CD14-positive monocyte (primary cell): Measurements from ENCODE around the gene TMCO4. TPM values are rescaled to one million over a fixed set of nuclear protein-coding genes. Genes with fewer than 3 reads are reported as not detected.

Source experiments
- DNase-seq, 3 donors: peaks; one replicate each; pipeline ENCODE4 v3.0.0-alpha.2; 2011 to 2022
- H2AFZ ChIP-seq: 2 replicates; pipeline ENCODE4 v1.6.0; 2012; ENCODE audit warnings: mild to moderate bottlenecking, low read depth, low read length, inconsistent platforms; ENCODE audit not compliant: insufficient read depth, poor library complexity, severe bottlenecking
- H3K27ac ChIP-seq, 2 donors: 1 replicate in 1 of 2; 2 replicates in 1 of 2; pipeline ENCODE4 v1.5.1; 2012 to 2013; ENCODE audit warnings: low read length in 2 of 2, control low read depth in 1 of 2, inconsistent platforms in 1 of 2, low read depth in 1 of 2, mild to moderate bottlenecking in 1 of 2
- H3K27me3 ChIP-seq, 2 donors: one replicate each; pipeline versions ENCODE4 v1.6.0 to v1.6.1; 2011 to 2013; ENCODE audit warnings: low read length in 2 of 2; ENCODE audit not compliant: control insufficient read depth in 2 of 2, insufficient read depth in 2 of 2
- H3K36me3 ChIP-seq, 2 donors: replicated peaks in 1 of 2; 1 replicate in 1 of 2; 2 replicates in 1 of 2; pipeline versions ENCODE4 v1.5.1 to v1.6.1; 2012 to 2013; ENCODE audit warnings: low read length in 2 of 2, control low read depth in 1 of 2, inconsistent platforms in 1 of 2, mild to moderate bottlenecking in 1 of 2; ENCODE audit not compliant: insufficient read depth in 2 of 2, control insufficient read depth in 1 of 2
- H3K4me1 ChIP-seq, 2 donors: 1 replicate in 1 of 2; 2 replicates in 1 of 2; pipeline versions ENCODE4 v1.5.1 to v1.6.1; 2012 to 2013; ENCODE audit warnings: low read length in 2 of 2, control low read depth in 1 of 2, inconsistent platforms in 1 of 2, mild to moderate bottlenecking in 1 of 2, moderate library complexity in 1 of 2; ENCODE audit not compliant: insufficient read depth in 2 of 2, control insufficient read depth in 1 of 2
- H3K4me2 ChIP-seq: replicated peaks from 2 replicates; pipeline ENCODE3; 2012; ENCODE audit warnings: low read length, moderate library complexity, mild to moderate bottlenecking; ENCODE audit not compliant: poor library complexity, severe bottlenecking; ENCODE audit errors: extremely low read depth
- H3K4me3 ChIP-seq, 3 experiments: fragments of 200-600 bp in 1 of 3; sonication (generic) in 1 of 3; replicated peaks in 1 of 3; 1 replicate in 2 of 3; 2 replicates in 1 of 3; pipeline ENCODE4 v1.5.1; 2011 to 2013; ENCODE audit warnings: low read length in 3 of 3, mild to moderate bottlenecking in 3 of 3, control low read depth in 2 of 3, low read depth in 2 of 3, inconsistent platforms in 1 of 3, moderate library complexity in 1 of 3
- H3K79me2 ChIP-seq: 2 replicates; pipeline ENCODE4 v1.6.0; 2012; ENCODE audit warnings: mild to moderate bottlenecking, control low read depth, inconsistent platforms, low read length, moderate library complexity; ENCODE audit not compliant: insufficient read depth
- H3K9ac ChIP-seq: 2 replicates; pipeline ENCODE4 v1.6.0; 2017; ENCODE audit warnings: low read length, mild to moderate bottlenecking; ENCODE audit not compliant: insufficient read depth, poor library complexity, severe bottlenecking
- H3K9me3 ChIP-seq, 2 donors: replicated peaks in 1 of 2; 1 replicate in 1 of 2; 2 replicates in 1 of 2; pipeline versions ENCODE4 v1.5.1 to v1.6.1; 2012 to 2013; ENCODE audit warnings: low read length in 2 of 2, control low read depth in 1 of 2; ENCODE audit not compliant: control insufficient read depth in 1 of 2, insufficient read depth in 1 of 2
- H4K20me1 ChIP-seq: 2 replicates; pipeline ENCODE4 v1.6.0; 2012; ENCODE audit warnings: mild to moderate bottlenecking, low read length, control low read depth, moderate library complexity; ENCODE audit not compliant: insufficient read depth
- H3K27ac Mint-ChIP-seq, 7 donors: one replicate each; pipeline ENCODE4 v1.8.0; 2020; ENCODE audit warnings: mild to moderate bottlenecking in 7 of 7, mixed read lengths in 7 of 7, moderate library complexity in 6 of 7, inconsistent platforms in 2 of 7
- H3K27me3 Mint-ChIP-seq, 3 donors: one replicate each; pipeline ENCODE4 v1.8.0; 2021 to 2022; ENCODE audit warnings: low read depth in 3 of 3, mild to moderate bottlenecking in 3 of 3, mixed read lengths in 3 of 3, moderate library complexity in 3 of 3, inconsistent platforms in 1 of 3
- H3K36me3 Mint-ChIP-seq, 2 donors: one replicate each; pipeline ENCODE4 v1.8.0; 2020; ENCODE audit warnings: mixed read lengths in 2 of 2, inconsistent platforms in 1 of 2, mild to moderate bottlenecking in 1 of 2
- H3K4me1 Mint-ChIP-seq: one replicate; pipeline ENCODE4 v1.8.0; 2020; ENCODE audit warnings: mild to moderate bottlenecking, mixed read lengths
- H3K4me3 Mint-ChIP-seq, 2 donors: one replicate each; pipeline ENCODE4 v1.8.0; 2020; ENCODE audit warnings: mild to moderate bottlenecking in 2 of 2, mixed read lengths in 2 of 2, moderate library complexity in 1 of 2
- H3K9me3 Mint-ChIP-seq, 7 donors: one replicate each; pipeline ENCODE4 v1.8.0; 2020 to 2022; ENCODE audit warnings: mixed read lengths in 7 of 7, mild to moderate bottlenecking in 6 of 7, moderate library complexity in 6 of 7, inconsistent platforms in 2 of 7
- CTCF ChIP-seq: fragments of 200-600 bp; IDR thresholded peaks from one replicate; pipeline ENCODE4 v1.8.0; 2022; ENCODE audit warnings: antibody characterized with exemption, mild to moderate bottlenecking
- WGBS: methylation state at CpG from one replicate; pipeline ENCODE4 v1.1.5; 2013; ENCODE audit warnings: missing lambda C conversion rate; ENCODE audit not compliant: insufficient coverage; 5-methylcytosine and 5-hydroxymethylcytosine counted together
- intact Hi-C, 2 donors: fragments of 100-400 bp; cut with micrococcal nuclease; formaldehyde crosslinking; loops; one replicate each; pipeline versions ENCODE4 v1.15.0 to v1.15.1; 2023
- polyA plus RNA-seq, 3 donors: library from polyadenylated mRNA; depleted of rRNA in 1 of 3; unstranded in 2 of 3; stranded (reverse) in 1 of 3; fragments of 300-500 nt in 2 of 3; fragments of >200 nt in 1 of 3; fragmentation: Illumina TruSeq in 2 of 3; gene quantifications; 1 replicate in 2 of 3; 2 replicates in 1 of 3; pipeline ENCODE4 v1.2.3, GENCODE V29; 2012 to 2021

Gene TMCO4
- polyA plus RNA-seq, 3 donors, result 6.9 to 10.1 (median 7.9) TPM

DNA sequence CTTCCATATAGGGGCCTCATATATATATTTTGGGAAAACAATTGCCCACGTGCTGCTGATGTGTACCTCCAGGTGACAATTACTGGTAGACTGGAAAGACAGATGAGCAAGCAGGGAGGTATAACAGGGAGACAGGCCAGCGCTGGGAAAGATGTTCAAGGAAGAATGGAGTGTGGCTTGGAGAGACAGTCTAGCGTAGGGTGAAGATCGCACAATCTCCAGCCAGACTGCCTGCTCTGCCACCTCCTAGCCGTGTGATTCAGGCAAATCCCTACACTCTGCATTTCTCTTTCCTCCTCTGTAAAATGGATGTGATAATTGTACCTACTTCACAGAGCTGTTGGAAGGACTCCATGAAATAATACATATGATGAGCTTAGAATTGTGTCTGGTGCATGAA is 66.1 kb downstream of the TMCO4 start:
- Histone ChIP-seq H2AFZ (no peak overlapping the region), H3K4me2 (no peak overlapping the region), H3K9ac (no peak overlapping the region), H4K20me1 (no peaks in the 10 kb centered on the region), H3K27ac (no peak overlapping the region), H3K27me3 (no peaks in the 10 kb centered on the region), H3K4me1 (no peaks in the 10 kb centered on the region), H3K9me3 (peaks cover 7 to 8% of the 10 kb centered on the region in 2 donors), H3K36me3 (peaks cover 17 to 56% of the 10 kb centered on the region in 2 donors), H3K79me2 (no peaks in the 10 kb centered on the region), H3K4me3 (no peak overlapping the region)
- H3K4me3 Mint-ChIP-seq, result no peak overlapping the region
- H3K27ac Mint-ChIP-seq, result no peak overlapping the region
- no peak for DNase-seq
- intact Hi-C loops, result no loop called here
- H3K36me3 Mint-ChIP-seq, result peaks cover 34 to 58% of the 10 kb centered on the region in 2 donors
- TF ChIP-seq CTCF, result no peak
- no peaks in the 10 kb centered on the region for H3K4me1 Mint-ChIP-seq
- WGBS, result 100% methylated on average over 1 of the region's 5 CpGs
- H3K9me3 Mint-ChIP-seq, result peaks cover 5 to 10% (median 9%) of the 10 kb centered on the region in 7 donors
- H3K27me3 Mint-ChIP-seq, result no peaks in the 10 kb centered on the region

DNA sequence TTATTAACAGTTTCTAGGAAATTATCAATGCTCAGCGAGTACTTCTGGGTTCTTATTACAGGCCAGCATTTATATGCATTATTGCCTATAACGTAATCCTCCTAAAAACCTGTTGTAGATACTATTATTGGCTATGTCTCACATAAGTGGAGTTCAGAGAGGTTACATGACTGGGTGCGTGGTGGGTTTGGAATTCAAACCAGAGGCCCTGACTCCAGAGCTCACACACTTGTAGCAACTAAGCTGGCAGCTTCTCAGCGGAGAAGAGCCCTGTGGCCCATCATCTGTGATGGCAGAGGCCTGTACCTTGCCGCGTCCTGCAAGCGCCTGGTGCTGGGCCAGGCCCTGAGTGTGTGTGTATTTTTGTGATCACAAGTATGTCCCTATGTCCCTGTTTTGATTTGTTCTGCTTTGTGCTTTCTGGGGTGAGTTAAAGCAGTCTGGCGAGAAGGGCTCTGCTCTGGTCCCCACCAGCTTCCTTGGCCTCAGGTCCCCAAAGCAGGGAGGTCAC is 68.3 kb downstream of the TMCO4 start:
- DNase-seq, result no peak
- Histone ChIP-seq H3K9ac (no peak overlapping the region), H3K9me3 (peaks cover 7 to 8% of the 10 kb centered on the region in 2 donors), H3K4me1 (no peaks in the 10 kb centered on the region), H4K20me1 (no peaks in the 10 kb centered on the region), H3K36me3 (peaks cover 15 to 64% of the 10 kb centered on the region in 2 donors), H3K27ac (no peak overlapping the region), H3K4me2 (no peak overlapping the region), H3K4me3 (no peak overlapping the region), H3K27me3 (no peaks in the 10 kb centered on the region), H2AFZ (no peak overlapping the region), H3K79me2 (no peaks in the 10 kb centered on the region)
- intact Hi-C loops, result no loop called here
- no peak overlapping the region for H3K4me3 Mint-ChIP-seq
- H3K27me3 Mint-ChIP-seq, result no peaks in the 10 kb centered on the region
- peaks cover 2 to 10% (median 9%) of the 10 kb centered on the region in 7 donors for H3K9me3 Mint-ChIP-seq
- peak overlapping the region in 1 of 7 donors; percentile 36 for H3K27ac Mint-ChIP-seq
- peaks cover 52 to 64% of the 10 kb centered on the region in 2 donors for H3K36me3 Mint-ChIP-seq
- TF ChIP-seq CTCF, result no peak
- H3K4me1 Mint-ChIP-seq, result no peaks in the 10 kb centered on the region
- WGBS, result 96% methylated on average over 6 of the region's 8 CpGs
